OCI-LY7 (cell line): ENCODE measurements around the gene ESR2. TPM values are rescaled to one million over a fixed set of nuclear protein-coding genes. Genes with fewer than 3 reads are reported as not detected.

ENCODE experiments used
- BruUV-seq: library from RNA; stranded (reverse); fragments of 400-500 nt; replicated peaks from 2 replicates; lab custom pipeline; 2021; lab: Mats Ljungman, UMichigan
- CTCF ChIA-PET: fragments of 300-600 bp; sonication (Branson Sonifier 250); formaldehyde crosslinking; loops from one replicate; lab custom pipeline; 2022; ENCODE audit warnings: antibody characterized with exemption; ENCODE audit not compliant: unreplicated experiment; lab: Charles Lee
- POLR2A ChIA-PET: fragments of 300-600 bp; sonication (Branson Sonifier 250); formaldehyde crosslinking; loops from one replicate; lab custom pipeline; 2022; ENCODE audit warnings: antibody characterized with exemption; lab: Charles Lee
- DNase-seq: peaks from one replicate; pipeline ENCODE4 v3.0.0-alpha.2; 2015; ENCODE audit warnings: low spot score
- H2AFZ ChIP-seq: fragments of 200-600 bp; sonication (generic), shearing (Covaris generic); 2 replicates; pipeline ENCODE4 v1.6.1; 2014; ENCODE audit warnings: mild to moderate bottlenecking, antibody characterized with exemption, low read length, moderate library complexity
- H3K27ac ChIP-seq: fragments of 200-600 bp; sonication (generic); 2 replicates; pipeline ENCODE4 v1.5.1; 2014; ENCODE audit warnings: mixed run types, low read depth, mild to moderate bottlenecking, moderate library complexity, low read length, inconsistent platforms; ENCODE audit not compliant: poor library complexity, severe bottlenecking
- H3K36me3 ChIP-seq: fragments of 200-600 bp; sonication (generic); 2 replicates; pipeline ENCODE4 v1.6.1; 2014; ENCODE audit warnings: mild to moderate bottlenecking, antibody characterized with exemption, low read length, moderate library complexity, mixed read lengths; ENCODE audit not compliant: insufficient read depth
- H3K4me1 ChIP-seq: fragments of 200-600 bp; sonication (generic); 2 replicates; pipeline ENCODE4 v1.5.1; 2014; ENCODE audit warnings: mild to moderate bottlenecking, low read length; ENCODE audit not compliant: insufficient read depth, poor library complexity, severe bottlenecking
- H3K4me2 ChIP-seq: fragments of 200-600 bp; sonication (generic); 2 replicates; pipeline ENCODE4 v1.6.1; 2014; ENCODE audit warnings: mild to moderate bottlenecking, low read length
- H3K4me3 ChIP-seq: fragments of 200-600 bp; sonication (generic); 2 replicates; pipeline ENCODE4 v1.5.1; 2014; ENCODE audit warnings: mild to moderate bottlenecking, low read depth, low read length; ENCODE audit not compliant: poor library complexity, severe bottlenecking
- H3K79me2 ChIP-seq: fragments of 200-600 bp; sonication (generic); 2 replicates; pipeline ENCODE4 v1.6.1; 2016; ENCODE audit warnings: low read depth, mild to moderate bottlenecking, low read length, moderate library complexity, mixed read lengths; ENCODE audit not compliant: insufficient read depth
- H3K9me2 ChIP-seq: fragments of 200-600 bp; sonication (generic); 2 replicates; pipeline ENCODE4 v1.6.1; 2016; ENCODE audit warnings: mild to moderate bottlenecking, low read length, mixed read lengths; ENCODE audit not compliant: insufficient read depth
- H3K9me3 ChIP-seq: fragments of 200-600 bp; sonication (generic); 2 replicates; pipeline ENCODE4 v1.6.1; 2014; ENCODE audit warnings: mild to moderate bottlenecking, mixed run types, low read length, mixed read lengths
- H4K20me1 ChIP-seq: fragments of 200-600 bp; sonication (generic); 2 replicates; pipeline ENCODE4 v1.6.1; 2014; ENCODE audit warnings: mild to moderate bottlenecking, antibody characterized with exemption, low read length, moderate library complexity, mixed read lengths; ENCODE audit not compliant: insufficient read depth
- CTCF ChIP-seq: fragments of 200-600 bp; sonication (generic); conservative IDR thresholded peaks from 2 replicates; pipeline ENCODE4 v1.5.1; 2014; ENCODE audit warnings: mild to moderate bottlenecking, antibody characterized with exemption, low read length, moderate library complexity, mixed read lengths
- EZH2phosphoT487 ChIP-seq: fragments of 200-600 bp; sonication (generic); IDR thresholded peaks from 2 replicates; pipeline ENCODE4 v1.6.1; 2018; ENCODE audit warnings: low read depth, borderline replicate concordance, mild to moderate bottlenecking, mixed run types, antibody characterized with exemption, low read length, moderate library complexity, mixed read lengths
- intact Hi-C: fragments of 100-400 bp; cut with micrococcal nuclease; formaldehyde crosslinking; loops from one replicate; pipeline ENCODE4 v1.10.0; 2022; ENCODE audit not compliant: unreplicated experiment
- total RNA-seq, 2 experiments: library from RNA; depleted of rRNA in 1 of 2; stranded (reverse); fragments of >200 nt in 1 of 2; shearing (Covaris generic) in 1 of 2; gene quantifications; 2 replicates each; pipeline ENCODE4 v1.2.3, GENCODE V29; 2014 to 2022

ESR2 gene
- total RNA-seq, 2 experiments from 2014 or later, result 13.4 to 37.7 TPM

- Histone ChIP-seq H3K4me2 (no peak overlapping the region; the same call in 1 of the 2 replicates), H4K20me1 (no peaks in the 10 kb centered on the region), H3K9me3 (no peaks in the 10 kb centered on the region), H3K27ac (no peak overlapping the region), H2AFZ (no peak overlapping the region), H3K79me2 (no peaks in the 10 kb centered on the region), H3K4me3 (no peak overlapping the region), H3K9me2 (no peaks in the 10 kb centered on the region), H3K4me1 (peaks cover 21% of the 10 kb centered on the region), H3K36me3 (peaks cover 51% of the 10 kb centered on the region)
- ChIA-PET CTCF (no interaction called here), POLR2A (interaction anchor here (0.9 kb wide), 1 partner anchor 316 kb away, joined by 3 read pairs; no protein-coding TSS in a partner anchor)
- no TSS peak for BruUV-seq
- TF ChIP-seq CTCF (no peak), EZH2phosphoT487 (no peak)
- intact Hi-C loops, result no loop called here
- DNase-seq, result no peak
Observed at GRCh38 chr14:64198486-64198885, 95.7 kb downstream of the ESR2 start.

GRCh38 chr14:64197996-64198395 is 96.2 kb downstream of the ESR2 start:
- Histone ChIP-seq H3K9me2 (no peaks in the 10 kb centered on the region), H3K9me3 (no peaks in the 10 kb centered on the region), H3K79me2 (no peaks in the 10 kb centered on the region), H4K20me1 (no peaks in the 10 kb centered on the region), H3K4me3 (no peak overlapping the region), H3K27ac (no peak overlapping the region), H3K4me2 (no peak overlapping the region; the same call in 1 of the 2 replicates), H3K36me3 (peaks cover 52% of the 10 kb centered on the region), H3K4me1 (peaks cover 21% of the 10 kb centered on the region), H2AFZ (no peak overlapping the region)
- ChIA-PET CTCF (no interaction called here), POLR2A (no interaction called here)
- TF ChIP-seq EZH2phosphoT487 (no peak), CTCF (no peak)
- BruUV-seq, result no TSS peak
- intact Hi-C loops, result no loop called here
- no peak for DNase-seq

- no TSS peak for BruUV-seq
- H3K27ac ChIP-seq, result no peak overlapping the region
- no peaks in the 10 kb centered on the region for H3K9me3 ChIP-seq
- peak overlapping the region; percentile 18; the same call in 1 of the 2 replicates for H3K4me2 ChIP-seq
- H3K36me3 ChIP-seq, result peaks cover 52% of the 10 kb centered on the region
- H2AFZ ChIP-seq, result no peak overlapping the region
- ChIA-PET POLR2A (interaction anchor here (1.4 to 1.7 kb wide), 3 partner anchors 35 to 72 kb away, joined by 3 to 11 read pairs (median 3); no protein-coding TSS in a partner anchor), CTCF (no interaction called here)
- no peak for DNase-seq
- intact Hi-C loops, result no loop called here
- TF ChIP-seq CTCF (no peak), EZH2phosphoT487 (no peak)
- H3K79me2 ChIP-seq, result no peaks in the 10 kb centered on the region
- H3K9me2 ChIP-seq, result no peaks in the 10 kb centered on the region
- H3K4me1 ChIP-seq, result peaks cover 21% of the 10 kb centered on the region
- no peaks in the 10 kb centered on the region for H4K20me1 ChIP-seq
- H3K4me3 ChIP-seq, result no peak overlapping the region
Observed at GRCh38 chr14:64196814-64197411, 97.3 kb downstream of the ESR2 start.
